Measurements from ENCODE around the gene ASPSCR1. TPM values are rescaled to one million over a fixed set of nuclear protein-coding genes. Genes with fewer than 3 reads are reported as not detected.

Gene ASPSCR1
- total and polyA plus RNA-seq, 9 of the 15 experiments (the other 6 are each of a cell fraction or from before 2014, with no cell fraction given): 0.90 to 36.9 (median 11.6) TPM

DNA sequence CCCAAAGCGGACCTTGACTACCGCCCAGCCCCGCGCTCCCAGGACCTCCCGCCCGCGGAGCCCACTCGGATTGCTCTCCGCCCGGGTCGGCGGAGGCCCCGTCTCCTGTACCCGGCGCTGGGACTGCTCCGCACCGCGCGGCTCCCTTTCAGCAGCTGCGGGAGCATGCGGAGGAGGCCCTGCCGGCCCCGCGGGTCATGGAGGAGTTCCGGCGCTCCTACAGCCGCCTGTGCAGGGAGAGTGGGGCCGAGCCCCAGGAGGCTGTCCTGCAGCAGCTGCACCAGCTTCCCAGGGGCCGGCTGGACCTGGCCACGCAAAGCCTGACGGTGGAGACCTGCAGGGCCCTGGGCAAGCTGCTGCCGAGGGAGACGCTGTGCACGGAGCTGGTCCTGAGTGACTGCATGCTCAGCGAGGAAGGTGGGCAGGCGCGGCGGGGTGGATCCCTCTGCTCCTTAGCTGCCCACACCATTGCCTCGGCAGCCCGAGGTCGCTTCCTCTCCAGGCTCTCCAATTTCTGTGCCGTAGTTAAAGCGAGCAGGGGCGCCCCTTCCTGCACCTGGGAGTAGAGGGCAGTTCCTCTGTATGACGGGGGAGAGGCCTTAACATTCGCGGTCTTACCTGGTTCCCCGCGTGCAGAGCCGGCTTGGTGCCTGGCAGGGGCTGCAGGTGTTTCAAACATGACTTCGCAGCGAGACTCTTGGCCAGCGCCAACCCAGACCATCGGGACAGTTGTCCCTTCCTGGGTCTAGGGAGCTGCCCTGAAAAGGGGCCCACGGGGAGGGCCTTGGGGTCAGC lies 46.2 kb downstream of the ASPSCR1 start (continued):
- TF ChIP-seq, protein P1, sequence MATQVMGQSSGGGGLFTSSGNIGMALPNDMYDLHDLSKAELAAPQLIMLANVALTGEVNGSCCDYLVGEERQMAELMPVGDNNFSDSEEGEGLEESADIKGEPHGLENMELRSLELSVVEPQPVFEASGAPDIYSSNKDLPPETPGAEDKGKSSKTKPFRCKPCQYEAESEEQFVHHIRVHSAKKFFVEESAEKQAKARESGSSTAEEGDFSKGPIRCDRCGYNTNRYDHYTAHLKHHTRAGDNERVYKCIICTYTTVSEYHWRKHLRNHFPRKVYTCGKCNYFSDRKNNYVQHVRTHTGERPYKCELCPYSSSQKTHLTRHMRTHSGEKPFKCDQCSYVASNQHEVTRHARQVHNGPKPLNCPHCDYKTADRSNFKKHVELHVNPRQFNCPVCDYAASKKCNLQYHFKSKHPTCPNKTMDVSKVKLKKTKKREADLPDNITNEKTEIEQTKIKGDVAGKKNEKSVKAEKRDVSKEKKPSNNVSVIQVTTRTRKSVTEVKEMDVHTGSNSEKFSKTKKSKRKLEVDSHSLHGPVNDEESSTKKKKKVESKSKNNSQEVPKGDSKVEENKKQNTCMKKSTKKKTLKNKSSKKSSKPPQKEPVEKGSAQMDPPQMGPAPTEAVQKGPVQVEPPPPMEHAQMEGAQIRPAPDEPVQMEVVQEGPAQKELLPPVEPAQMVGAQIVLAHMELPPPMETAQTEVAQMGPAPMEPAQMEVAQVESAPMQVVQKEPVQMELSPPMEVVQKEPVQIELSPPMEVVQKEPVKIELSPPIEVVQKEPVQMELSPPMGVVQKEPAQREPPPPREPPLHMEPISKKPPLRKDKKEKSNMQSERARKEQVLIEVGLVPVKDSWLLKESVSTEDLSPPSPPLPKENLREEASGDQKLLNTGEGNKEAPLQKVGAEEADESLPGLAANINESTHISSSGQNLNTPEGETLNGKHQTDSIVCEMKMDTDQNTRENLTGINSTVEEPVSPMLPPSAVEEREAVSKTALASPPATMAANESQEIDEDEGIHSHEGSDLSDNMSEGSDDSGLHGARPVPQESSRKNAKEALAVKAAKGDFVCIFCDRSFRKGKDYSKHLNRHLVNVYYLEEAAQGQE (IDR thresholded peaks at IDR 0.05; ENCODE audit: borderline replicate concordance): no peak
- TF ChIP-seq, protein P1 (CRISPR knock-in tag; IDR thresholded peaks at IDR 0.05; ENCODE audit: low read depth): no peak
- TF ChIP-seq SRSF7 (optimal IDR thresholded peaks at IDR 0.05; ENCODE audit: low read depth, low read length): no peak

Measured in K562 (cell line).